ENCODE data around the gene CDYL2. TPM values are rescaled to one million over a fixed set of nuclear protein-coding genes. Genes with fewer than 3 reads are reported as not detected.
"Not testable (repeated sequence)": the region's sequence is repeated elsewhere in the genome, so short reads cannot be mapped to it uniquely, and the experiment has no call there.

Gene CDYL2
- total RNA-seq, 2 donors from 2014 or later: 4.6 to 20.4 TPM

- no peak for TF ChIP-seq CTCF (IDR thresholded peaks at IDR 0.05)
- DNase-seq (ENCODE audit: low spot score) (no peak), ATAC-seq (ENCODE audit: insufficient number of reproducible peaks, low FRiP score, low read depth) (no peak)
- no peaks in the 10 kb centered on the region for H3K36me3 ChIP-seq
- no peak overlapping the region for H3K27ac ChIP-seq
- H3K4me1 ChIP-seq (ENCODE audit: control insufficient read depth in 1 of 2, low read depth in 2 of 2): no peaks in the 10 kb centered on the region
- H3K9me3 ChIP-seq: peaks cover 8% of the 10 kb centered on the region
- no peak overlapping the region for H3K4me3 ChIP-seq
- H3K27me3 ChIP-seq (replicated peaks; ENCODE audit: insufficient read depth): no peaks in the 10 kb centered on the region
Observed at GRCh38 chr16:80735846-80736245, 68.6 kb downstream of the CDYL2 start.

GRCh38 chr16:80733407-80733806 is 71.0 kb downstream of the CDYL2 start:
- Histone ChIP-seq H3K4me1 (ENCODE audit: control insufficient read depth in 1 of 2, low read depth in 2 of 2) (no peaks in the 10 kb centered on the region), H3K4me3 (no peak overlapping the region), H3K36me3 (no peaks in the 10 kb centered on the region), H3K9me3 (no peaks in the 10 kb centered on the region), H3K27me3 (replicated peaks; ENCODE audit: insufficient read depth) (no peaks in the 10 kb centered on the region), H3K27ac (no peak overlapping the region)
- no peak for TF ChIP-seq CTCF (IDR thresholded peaks at IDR 0.05)
- ATAC-seq (ENCODE audit: insufficient number of reproducible peaks, low FRiP score, low read depth): no peak
- DNase-seq (ENCODE audit: low spot score): no peak

GRCh38 chr16:80731915-80732314 is 72.5 kb downstream of the CDYL2 start:
- TF ChIP-seq CTCF (IDR thresholded peaks at IDR 0.05): no peak
- Histone ChIP-seq H3K4me1 (ENCODE audit: control insufficient read depth in 1 of 2, low read depth in 2 of 2) (no peaks in the 10 kb centered on the region), H3K27ac (no peak overlapping the region), H3K27me3 (replicated peaks; ENCODE audit: insufficient read depth) (no peaks in the 10 kb centered on the region), H3K4me3 (no peak overlapping the region), H3K36me3 (no peaks in the 10 kb centered on the region), H3K9me3 (no peaks in the 10 kb centered on the region)
- ATAC-seq (ENCODE audit: insufficient number of reproducible peaks, low FRiP score, low read depth) (no peak), DNase-seq (ENCODE audit: low spot score) (no peak)

GRCh38 chr16:80727066-80727763 is 77.2 kb downstream of the CDYL2 start:
- H3K4me3 ChIP-seq; H3K36me3 ChIP-seq; ATAC-seq (ENCODE audit: insufficient number of reproducible peaks, low FRiP score, low read depth); H3K27ac ChIP-seq; DNase-seq (ENCODE audit: low spot score); H3K4me1 ChIP-seq (ENCODE audit: control insufficient read depth in 1 of 2, low read depth in 2 of 2); H3K27me3 ChIP-seq (replicated peaks; ENCODE audit: insufficient read depth); H3K9me3 ChIP-seq: not testable (repeated sequence)

- Histone ChIP-seq H3K27ac (no peak overlapping the region), H3K27me3 (replicated peaks; ENCODE audit: insufficient read depth) (no peaks in the 10 kb centered on the region), H3K4me3 (no peak overlapping the region), H3K36me3 (no peaks in the 10 kb centered on the region), H3K4me1 (ENCODE audit: control insufficient read depth in 1 of 2, low read depth in 2 of 2) (no peaks in the 10 kb centered on the region), H3K9me3 (peaks cover 6% of the 10 kb centered on the region)
- TF ChIP-seq CTCF (IDR thresholded peaks at IDR 0.05): no peak
- DNase-seq (ENCODE audit: low spot score) (no peak), ATAC-seq (ENCODE audit: insufficient number of reproducible peaks, low FRiP score, low read depth) (no peak)
Observed at GRCh38 chr16:80725566-80726162, 78.7 kb downstream of the CDYL2 start.

Data from thoracic aorta (tissue), 2 donors.